K562 (cell line): ENCODE data around the gene SLC25A21. TPM values are rescaled to one million over a fixed set of nuclear protein-coding genes. Genes with fewer than 3 reads are reported as not detected.

Experiments
- BRF1 ChIP-seq: IDR thresholded peaks from 3 replicates; pipeline ENCODE4 v1.6.1; 2011; ENCODE audit warnings: borderline replicate concordance, mild to moderate bottlenecking; ENCODE audit not compliant: insufficient read length; ENCODE audit errors: extremely low read depth
- CHD2 ChIP-seq: IDR thresholded peaks from 2 replicates; pipeline ENCODE4 v1.6.1; 2011; ENCODE audit warnings: low read depth, low read length
- HDAC1 ChIP-seq, 2 experiments: fragments of 450-650 bp; IDR thresholded peaks; 2 replicates each; pipeline ENCODE4 v1.6.1; 2016 to 2017; ENCODE audit warnings: inconsistent platforms in 1 of 2, mild to moderate bottlenecking in 1 of 2, moderate library complexity in 1 of 2
- HEY1 ChIP-seq: fragments of 250-450 bp; sonication (Bioruptor Pico); IDR thresholded peaks from 2 replicates; pipeline ENCODE4 v1.5.0; 2020; ENCODE audit warnings: mild to moderate bottlenecking, moderate library complexity, borderline replicate concordance
- HNRNPL ChIP-seq: fragments of 200-400 bp; formaldehyde crosslinking; IDR thresholded peaks from 2 replicates; pipeline ENCODE4 v1.6.1; 2017; ENCODE audit warnings: low read depth, mild to moderate bottlenecking, low read length
- KDM2B ChIP-seq: fragments of 250-450 bp; sonication (Bioruptor Pico); IDR thresholded peaks from 2 replicates; pipeline ENCODE4 v1.8.0; 2021; ENCODE audit warnings: mild to moderate bottlenecking, moderate library complexity
- KLF1 ChIP-seq: fragments of 450-650 bp; IDR thresholded peaks from 2 replicates; pipeline ENCODE4 v1.6.1; 2016; ENCODE audit warnings: missing genetic modification characterization, missing compliant biosample characterization
- KLF6 ChIP-seq: fragments of 250-450 bp; sonication (Bioruptor Pico); IDR thresholded peaks from 2 replicates; pipeline ENCODE4 v1.4.0; 2020; ENCODE audit warnings: mild to moderate bottlenecking, moderate library complexity, borderline replicate concordance
- MBD2 ChIP-seq: sonication (generic); IDR thresholded peaks from 2 replicates; pipeline ENCODE4 v1.6.1; 2016; ENCODE audit warnings: low read depth, borderline replicate concordance
- NBN ChIP-seq: fragments of 450-650 bp; IDR thresholded peaks from 2 replicates; pipeline ENCODE4 v1.6.1; 2016; ENCODE audit warnings: low read depth, mild to moderate bottlenecking
- NFE2 ChIP-seq: IDR thresholded peaks from 2 replicates; pipeline ENCODE4 v1.6.1; 2014; ENCODE audit warnings: antibody characterized with exemption, low read depth
- NRF1 ChIP-seq, 2 experiments: fragments of 450-650 bp; IDR thresholded peaks in 1 of 2; conservative IDR thresholded peaks in 1 of 2; 2 replicates each; pipeline ENCODE4 v1.6.1; 2014; ENCODE audit warnings: mild to moderate bottlenecking in 2 of 2
- PML ChIP-seq: IDR thresholded peaks from 2 replicates; pipeline ENCODE4 v1.6.1; 2012; ENCODE audit warnings: low read length, inconsistent platforms
- RBM34 ChIP-seq: fragments of 200-400 bp; formaldehyde crosslinking; IDR thresholded peaks from 2 replicates; pipeline ENCODE4 v1.6.1; 2018; ENCODE audit warnings: low read length, borderline replicate concordance; ENCODE audit not compliant: insufficient read depth
- SAP30 ChIP-seq: fragments of 200-600 bp; sonication (generic); IDR thresholded peaks from 2 replicates; pipeline ENCODE4 v1.6.1; 2012; ENCODE audit warnings: borderline replicate concordance, low read depth, mild to moderate bottlenecking, moderate library complexity, low read length, control low read depth, inconsistent platforms; ENCODE audit not compliant: insufficient read depth, poor library complexity, severe bottlenecking
- STAT5B ChIP-seq: fragments of 250-450 bp; sonication (Bioruptor Pico); IDR thresholded peaks from 2 replicates; pipeline ENCODE4 v1.8.0; 2021; ENCODE audit warnings: mild to moderate bottlenecking, inconsistent platforms
- SUPT5H ChIP-seq: fragments of 450-650 bp; IDR thresholded peaks from 2 replicates; pipeline ENCODE4 v1.6.1; 2016
- TAF15 ChIP-seq: fragments of 200-400 bp; formaldehyde crosslinking; IDR thresholded peaks from 2 replicates; pipeline ENCODE4 v1.6.1; 2017; ENCODE audit warnings: mild to moderate bottlenecking, low read depth, low read length, moderate library complexity
- TARDBP ChIP-seq: fragments of 450-650 bp; IDR thresholded peaks from 2 replicates; pipeline ENCODE4 v1.6.1; 2016
- WHSC1 ChIP-seq: IDR thresholded peaks from one replicate; pipeline ENCODE4 v1.6.1; 2012; ENCODE audit warnings: low read length, control low read depth, inconsistent platforms
- XRCC4 ChIP-seq: IDR thresholded peaks from one replicate; pipeline ENCODE4 v1.6.1; 2011; ENCODE audit not compliant: insufficient read depth, insufficient read length; ENCODE audit errors: extremely low read depth
- ZC3H11A ChIP-seq: IDR thresholded peaks from 2 replicates; pipeline ENCODE4 v1.6.1; 2012; ENCODE audit warnings: low read depth, low read length, improper control_type of control experiment
- ZFX ChIP-seq: sonication (generic); formaldehyde crosslinking; IDR thresholded peaks from 2 replicates; pipeline ENCODE4 v1.8.0; 2022; ENCODE audit warnings: mild to moderate bottlenecking, missing genetic modification reagents, moderate library complexity
- ZNF134 ChIP-seq: fragments of 250-450 bp; sonication (Bioruptor Pico); conservative IDR thresholded peaks from 2 replicates; pipeline ENCODE4 v1.4.0; 2020
- ZNF217 ChIP-seq: sonication (generic); formaldehyde crosslinking; IDR thresholded peaks from 2 replicates; pipeline ENCODE4 v1.8.0; 2022; ENCODE audit warnings: mild to moderate bottlenecking, missing genetic modification reagents
- ZNF431 ChIP-seq: sonication (generic); formaldehyde crosslinking; IDR thresholded peaks from 2 replicates; pipeline ENCODE4 v1.8.0; 2022; ENCODE audit warnings: mild to moderate bottlenecking, missing genetic modification reagents
- ZSCAN32 ChIP-seq: fragments of 450-650 bp; formaldehyde crosslinking; IDR thresholded peaks from 2 replicates; pipeline ENCODE4 v1.4.0; 2020; ENCODE audit warnings: mild to moderate bottlenecking, moderate library complexity
- polyA plus RNA-seq, 8 experiments: library from polyadenylated mRNA; depleted of rRNA in 4 of 8; stranded (reverse) in 5 of 8; unstranded in 3 of 8; fragments of >200 nt; fragmentation: Nextera tagmentation in 2 of 8; fragmentation: Illumina TruSeq in 1 of 8; extraction: Ambion mirVana in 2 of 8; extraction: Trizol in 1 of 8; gene quantifications; 2 replicates each; pipeline versions ENCODE4 v1.2.1 to v1.2.3, GENCODE V29; 2011 to 2014; ENCODE audit warnings: inconsistent platforms in 1 of 8, missing spikeins in 1 of 8
- total RNA-seq, 7 experiments: library from RNA; depleted of rRNA in 6 of 7; stranded (reverse); fragments of >200 nt in 6 of 7; fragmentation: Illumina TruSeq in 2 of 7; extraction: Trizol in 2 of 7; gene quantifications; 2 replicates each; pipeline versions ENCODE4 v1.2.1 to v1.2.3, GENCODE V29; 2011 to 2021; ENCODE audit warnings: low replicate concordance in 1 of 7
- TF ChIP-seq, protein P1 (sequence below): fragments of 250-450 bp; sonication (Bioruptor Pico); IDR thresholded peaks from 2 replicates; pipeline ENCODE4 v1.8.0; 2022; ENCODE audit warnings: inconsistent platforms
- TF ChIP-seq, protein P2 (sequence below): fragments of 450-650 bp; formaldehyde crosslinking; IDR thresholded peaks from 2 replicates; pipeline ENCODE4 v1.4.0; 2022; ENCODE audit warnings: mild to moderate bottlenecking, moderate library complexity

Gene SLC25A21
- total and polyA plus RNA-seq, 9 of the 15 experiments (the other 6 are each of a cell fraction or from before 2014, with no cell fraction given) = 15.2 to 46.7 (median 28.7) TPM

DNA sequence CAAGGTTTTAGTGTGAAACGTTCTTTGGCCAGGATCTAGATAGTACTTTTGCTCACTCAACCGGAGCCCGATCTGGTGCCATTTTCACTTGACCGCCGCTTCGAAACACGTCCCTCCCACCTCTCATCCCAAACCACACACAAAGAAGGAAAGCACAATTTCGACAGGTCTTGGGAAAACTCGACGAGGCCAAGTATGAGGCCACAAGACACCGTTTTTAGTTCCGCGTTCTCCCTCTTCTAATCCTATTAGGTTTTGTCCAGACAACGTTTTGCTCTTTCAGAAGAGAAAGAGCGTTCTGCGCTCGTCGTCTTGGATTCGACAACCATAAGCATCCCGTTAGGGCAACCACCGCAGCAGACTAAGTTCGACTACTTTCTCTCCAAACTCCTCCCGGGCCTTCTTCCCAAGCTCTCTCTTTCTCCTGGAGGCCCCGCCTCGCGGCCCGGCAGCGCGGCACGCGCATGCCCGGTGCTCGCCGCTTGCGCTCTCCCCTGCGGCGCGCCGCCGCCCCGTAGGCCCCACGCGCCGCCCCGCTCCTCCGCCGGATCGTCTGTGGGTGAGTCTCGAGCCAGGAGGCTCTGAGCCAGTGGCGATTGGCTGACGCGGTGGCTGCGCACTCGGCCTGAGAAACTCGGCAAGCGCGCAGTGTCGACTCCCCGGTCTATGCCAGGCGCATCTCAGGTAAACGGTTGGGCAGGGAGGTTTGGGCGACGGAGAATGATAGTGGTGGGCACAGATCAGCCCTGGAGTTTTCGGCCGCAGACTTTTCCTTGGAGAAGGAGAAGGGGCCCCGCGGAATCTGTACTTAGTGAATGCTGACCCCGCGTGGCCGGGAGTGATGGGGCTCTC lies 25.2 kb upstream of the SLC25A21 start, which contains the start of gene MIPOL1 (continued):
- no peak for TF ChIP-seq BRF1
- TF ChIP-seq ZNF431 (CRISPR knock-in tag) = no peak
- no peak for TF ChIP-seq CHD2
- TF ChIP-seq, protein P1, sequence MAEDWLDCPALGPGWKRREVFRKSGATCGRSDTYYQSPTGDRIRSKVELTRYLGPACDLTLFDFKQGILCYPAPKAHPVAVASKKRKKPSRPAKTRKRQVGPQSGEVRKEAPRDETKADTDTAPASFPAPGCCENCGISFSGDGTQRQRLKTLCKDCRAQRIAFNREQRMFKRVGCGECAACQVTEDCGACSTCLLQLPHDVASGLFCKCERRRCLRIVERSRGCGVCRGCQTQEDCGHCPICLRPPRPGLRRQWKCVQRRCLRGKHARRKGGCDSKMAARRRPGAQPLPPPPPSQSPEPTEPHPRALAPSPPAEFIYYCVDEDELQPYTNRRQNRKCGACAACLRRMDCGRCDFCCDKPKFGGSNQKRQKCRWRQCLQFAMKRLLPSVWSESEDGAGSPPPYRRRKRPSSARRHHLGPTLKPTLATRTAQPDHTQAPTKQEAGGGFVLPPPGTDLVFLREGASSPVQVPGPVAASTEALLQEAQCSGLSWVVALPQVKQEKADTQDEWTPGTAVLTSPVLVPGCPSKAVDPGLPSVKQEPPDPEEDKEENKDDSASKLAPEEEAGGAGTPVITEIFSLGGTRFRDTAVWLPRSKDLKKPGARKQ (CRISPR knock-in tag) = no peak
- TF ChIP-seq ZFX (CRISPR knock-in tag) = peak; percentile 85
- no peak for TF ChIP-seq XRCC4
- TF ChIP-seq TARDBP = peak; percentile 81; the same call in 1 of the 2 replicates
- no peak for TF ChIP-seq ZNF217 (CRISPR knock-in tag)
- TF ChIP-seq MBD2 = no peak
- TF ChIP-seq KLF1 = peak; percentile 28; the same call in 1 of the 2 replicates
- TF ChIP-seq TAF15 = no peak
- TF ChIP-seq KLF6 (CRISPR knock-in tag) = 0 out of 2 replicates have a peak, but pooled peaks have one; percentile 41
- no peak for TF ChIP-seq ZSCAN32 (CRISPR knock-in tag)
- TF ChIP-seq RBM34 = no peak
- no peak for TF ChIP-seq WHSC1
- TF ChIP-seq NBN = peak; percentile 16; the same call in 1 of the 2 replicates
- no peak for TF ChIP-seq NFE2
- peak in 1 of 2 experiments; percentile 58; a peak in 2 of 4 replicates for TF ChIP-seq HDAC1 (IDR thresholded peaks at IDR 0.05)
- TF ChIP-seq, protein P2, sequence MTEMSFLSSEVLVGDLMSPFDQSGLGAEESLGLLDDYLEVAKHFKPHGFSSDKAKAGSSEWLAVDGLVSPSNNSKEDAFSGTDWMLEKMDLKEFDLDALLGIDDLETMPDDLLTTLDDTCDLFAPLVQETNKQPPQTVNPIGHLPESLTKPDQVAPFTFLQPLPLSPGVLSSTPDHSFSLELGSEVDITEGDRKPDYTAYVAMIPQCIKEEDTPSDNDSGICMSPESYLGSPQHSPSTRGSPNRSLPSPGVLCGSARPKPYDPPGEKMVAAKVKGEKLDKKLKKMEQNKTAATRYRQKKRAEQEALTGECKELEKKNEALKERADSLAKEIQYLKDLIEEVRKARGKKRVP = no peak
- no peak for TF ChIP-seq SAP30
- TF ChIP-seq ZNF134 (CRISPR knock-in tag) = no peak
- TF ChIP-seq KDM2B (CRISPR knock-in tag) = no peak
- peak; percentile 84 for TF ChIP-seq SUPT5H
- TF ChIP-seq STAT5B = no peak
- TF ChIP-seq HEY1 (CRISPR knock-in tag) = no peak
- TF ChIP-seq NRF1 (conservative IDR thresholded peaks at IDR 0.05 in 1 of 2, IDR thresholded peaks at IDR 0.05 in 1 of 2) = peak; percentile 93 to 94
- no peak for TF ChIP-seq ZC3H11A
- 0 out of 2 replicates have a peak, but pooled peaks have one; percentile 44 for TF ChIP-seq PML
- TF ChIP-seq HNRNPL = no peak
